ENCODE data around the gene NDUFS4. TPM values are rescaled to one million over a fixed set of nuclear protein-coding genes. Genes with fewer than 3 reads are reported as not detected.
"Not testable (repeated sequence)": the region's sequence is repeated elsewhere in the genome, so short reads cannot be mapped to it uniquely, and the experiment has no call there.

NDUFS4 gene
- total RNA-seq, result 10 to 100 TPM; 36.2 to 45.7 (median 42.9) TPM

DNA sequence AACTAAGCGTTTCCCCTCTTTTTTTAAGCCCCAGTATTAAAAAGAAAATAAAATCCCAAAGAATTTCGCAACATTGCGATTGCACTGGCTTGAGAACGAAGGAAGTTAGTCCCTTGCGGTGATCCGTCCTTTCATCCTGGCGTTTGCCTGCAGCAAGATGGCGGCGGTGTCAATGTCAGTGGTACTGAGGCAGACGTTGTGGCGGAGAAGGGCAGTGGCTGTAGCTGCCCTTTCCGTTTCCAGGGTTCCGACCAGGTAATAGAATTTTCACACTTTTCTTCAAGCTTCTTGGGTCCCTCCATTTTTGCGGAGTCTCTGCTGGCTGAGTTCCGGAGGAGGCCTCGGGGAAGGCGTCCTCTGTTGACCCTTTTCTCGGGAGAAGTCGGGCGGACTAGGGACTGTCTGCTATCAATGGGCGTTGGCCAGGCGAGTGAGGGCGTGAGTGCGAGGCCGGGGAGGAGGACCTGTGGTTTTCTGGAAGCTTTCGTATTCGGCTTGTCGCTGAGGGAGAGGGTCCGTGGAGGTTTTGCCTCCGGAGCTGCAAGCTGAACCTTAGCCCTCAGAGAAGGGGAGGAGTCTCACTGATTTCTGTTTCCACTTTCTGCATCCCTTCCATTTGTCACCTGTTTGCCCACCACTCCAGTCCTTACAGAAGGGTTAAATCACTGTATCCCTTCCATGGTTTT is at the start of gene NDUFS4:
Gene NDUFS4, plus strand, starts transcription at position 134 of the 686 bp plus-strand sequence. Its CDS starts 24 bp downstream, at position 158.
- peak within 1 kb of the TSS; percentile 96 for H3K4me3 Mint-ChIP-seq
- H3K27me3 Mint-ChIP-seq (ENCODE audit: low read depth), result peaks cover 22% of the 10 kb centered on the region

DNA sequence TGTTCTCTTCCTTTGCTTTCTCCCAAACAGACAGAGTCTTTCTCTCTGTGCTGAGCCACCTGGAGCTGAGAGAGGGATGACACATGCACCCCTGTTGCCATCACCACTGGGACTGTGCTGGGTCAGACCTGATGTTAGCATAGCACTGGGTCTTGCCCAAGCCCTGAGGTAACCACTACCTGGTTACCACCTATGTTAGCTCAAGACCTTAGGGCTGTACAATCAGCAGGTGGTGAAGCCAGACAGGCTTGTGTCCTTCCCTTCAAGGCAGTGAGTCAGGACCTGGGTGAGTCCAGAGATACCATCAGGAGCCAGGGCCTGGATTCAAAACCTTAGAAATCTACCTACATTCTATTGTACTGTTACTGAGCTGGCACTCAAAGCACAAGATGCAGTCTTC is 47.9 kb upstream of the NDUFS4 start:
- H3K36me3 Mint-ChIP-seq (ENCODE audit: insufficient read depth), result no peaks in the 10 kb centered on the region
- ATAC-seq, result no peak
- peaks cover 33% of the 10 kb centered on the region for H3K9me3 Mint-ChIP-seq

More for the DNA sequence above, at the start of gene NDUFS4:
- DNase-seq (peak; percentile 67), ATAC-seq (peak; percentile 88 to 92)
- Mint-ChIP-seq H3K4me1 (ENCODE audit: low read depth) (peaks cover 33% of the 10 kb centered on the region), H3K9me3 (no peaks in the 10 kb centered on the region), H3K36me3 (ENCODE audit: insufficient read depth) (peaks cover 1% of the 10 kb centered on the region)

DNA sequence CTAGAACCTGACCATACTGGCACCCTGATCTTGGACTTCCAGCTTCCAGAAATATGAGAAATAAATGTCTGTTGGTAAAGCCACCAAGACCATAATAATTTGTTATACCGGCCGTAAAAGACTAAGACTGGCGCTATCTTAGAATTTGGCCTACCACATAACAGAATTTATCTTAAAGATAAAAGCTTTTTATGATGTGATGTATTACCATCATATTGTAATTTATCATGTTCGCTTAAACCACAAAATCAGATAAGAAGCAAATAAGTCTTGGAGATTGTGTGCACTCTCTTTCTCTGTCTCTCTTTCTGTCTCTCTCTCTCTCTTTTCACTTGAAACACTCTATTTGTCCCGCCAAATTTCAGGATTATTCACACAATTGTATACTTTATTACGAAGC is 44.5 kb upstream of the NDUFS4 start:
- peaks cover 18% of the 10 kb centered on the region for H3K9me3 Mint-ChIP-seq
- H3K4me3 Mint-ChIP-seq, result no peak overlapping the region
- no peaks in the 10 kb centered on the region for H3K36me3 Mint-ChIP-seq (ENCODE audit: insufficient read depth)

More for the DNA sequence above, 47.9 kb upstream of the NDUFS4 start:
- H3K4me3 Mint-ChIP-seq, result no peak overlapping the region
- no peak for DNase-seq
- peaks cover 2% of the 10 kb centered on the region for H3K27me3 Mint-ChIP-seq (ENCODE audit: low read depth)
- no peaks in the 10 kb centered on the region for H3K4me1 Mint-ChIP-seq (ENCODE audit: low read depth)

DNA sequence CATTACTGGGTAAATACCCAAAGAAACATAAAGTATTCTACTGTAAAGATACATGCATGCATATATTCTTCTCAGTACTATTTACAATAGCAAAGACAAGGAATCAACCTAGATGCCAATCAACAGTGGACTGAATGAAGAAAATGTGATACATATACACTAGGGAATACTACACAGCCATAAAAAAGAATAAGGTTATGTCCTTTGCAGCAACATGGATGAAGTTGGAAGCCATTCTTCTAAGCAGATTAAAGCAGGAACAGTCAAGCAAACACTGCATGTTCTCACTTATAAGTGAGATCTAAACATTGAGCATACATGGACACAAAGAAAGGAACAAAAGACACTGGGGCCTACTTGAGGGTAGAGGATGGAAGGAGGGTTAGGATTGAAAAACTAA is 39.6 kb upstream of the NDUFS4 start:
- H3K36me3 Mint-ChIP-seq (ENCODE audit: insufficient read depth), result no peaks in the 10 kb centered on the region
- H3K4me1 Mint-ChIP-seq (ENCODE audit: low read depth), result no peaks in the 10 kb centered on the region
- H3K4me3 Mint-ChIP-seq, result no peak overlapping the region
- H3K27me3 Mint-ChIP-seq (ENCODE audit: low read depth), result no peaks in the 10 kb centered on the region
- ATAC-seq (no peak), DNase-seq (no peak)
- peaks cover 15% of the 10 kb centered on the region for H3K9me3 Mint-ChIP-seq

More for the DNA sequence above, 44.5 kb upstream of the NDUFS4 start:
- H3K4me1 Mint-ChIP-seq (ENCODE audit: low read depth), result no peaks in the 10 kb centered on the region
- DNase-seq, result no peak
- peaks cover 2% of the 10 kb centered on the region for H3K27me3 Mint-ChIP-seq (ENCODE audit: low read depth)
- ATAC-seq, result no peak

DNA sequence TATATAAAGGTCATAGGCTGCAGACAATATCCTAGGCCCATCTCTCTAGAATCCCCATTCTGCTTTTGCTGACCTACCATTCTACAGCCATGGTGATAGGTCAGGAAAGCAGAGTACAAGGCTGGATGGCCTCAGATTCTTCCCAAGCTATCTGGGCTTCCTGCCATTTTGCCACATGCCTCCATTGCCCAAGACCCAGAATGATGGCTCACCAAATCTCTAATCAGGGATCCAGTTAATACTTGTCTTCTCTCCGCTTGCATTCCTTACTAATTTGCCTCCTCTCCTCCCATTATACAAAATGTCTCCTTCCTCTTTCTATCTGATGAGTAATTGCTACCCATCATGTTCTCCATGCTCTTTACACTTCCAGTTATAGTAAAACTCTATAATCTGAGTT is 22.7 kb upstream of the NDUFS4 start:
- Mint-ChIP-seq H3K4me1 (ENCODE audit: low read depth) (no peaks in the 10 kb centered on the region), H3K27me3 (ENCODE audit: low read depth) (peaks cover 27% of the 10 kb centered on the region), H3K36me3 (ENCODE audit: insufficient read depth) (no peaks in the 10 kb centered on the region), H3K9me3 (no peaks in the 10 kb centered on the region), H3K4me3 (no peak overlapping the region)
- ATAC-seq (no peak), DNase-seq (no peak)

DNA sequence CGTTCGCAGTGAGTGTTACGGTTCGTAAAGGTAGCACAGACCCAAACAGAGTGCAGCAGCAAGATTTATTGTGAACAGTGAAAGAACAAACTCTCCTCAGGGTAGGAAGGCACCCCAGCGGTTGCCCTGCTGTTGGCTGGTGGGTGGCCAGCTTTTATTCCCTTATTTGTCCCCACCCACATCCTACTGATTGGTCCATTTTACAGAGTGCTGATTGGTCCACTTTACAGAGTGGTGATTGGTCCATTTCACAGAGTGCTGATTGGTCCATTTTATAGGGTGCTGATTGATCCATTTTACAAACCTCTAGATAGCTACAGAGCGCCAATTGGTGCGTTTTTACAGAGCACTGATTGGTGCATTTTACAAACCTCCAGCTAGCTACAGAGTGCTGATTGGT is 19.7 kb upstream of the NDUFS4 start:
- H3K9me3 Mint-ChIP-seq; ATAC-seq; H3K4me1 Mint-ChIP-seq (ENCODE audit: low read depth); H3K36me3 Mint-ChIP-seq (ENCODE audit: insufficient read depth); DNase-seq; H3K4me3 Mint-ChIP-seq: not testable (repeated sequence)
- H3K27me3 Mint-ChIP-seq (ENCODE audit: low read depth), result peaks cover 23% of the 10 kb centered on the region

DNA sequence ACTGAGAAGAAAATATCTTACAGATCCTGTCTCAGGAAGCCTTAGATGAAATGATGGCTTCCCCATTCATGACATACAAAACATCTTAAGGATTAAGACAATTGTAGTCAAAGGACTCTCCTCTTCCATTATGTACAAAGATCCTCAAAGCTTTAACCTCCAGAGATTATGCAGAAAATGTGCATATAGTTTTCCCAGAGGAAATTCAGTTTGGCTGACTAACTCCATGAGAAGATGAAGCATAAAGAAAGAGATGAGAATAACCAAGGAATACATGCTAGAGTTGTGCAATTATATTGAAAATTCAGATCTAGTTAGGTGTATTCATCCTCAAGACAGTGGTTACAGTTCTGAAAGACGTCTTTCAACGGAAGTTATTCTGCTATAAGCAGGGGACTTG is 18.6 kb upstream of the NDUFS4 start:
- H3K36me3 Mint-ChIP-seq (ENCODE audit: insufficient read depth), result no peaks in the 10 kb centered on the region
- peaks cover 21% of the 10 kb centered on the region for H3K27me3 Mint-ChIP-seq (ENCODE audit: low read depth)
- no peaks in the 10 kb centered on the region for H3K9me3 Mint-ChIP-seq
- H3K4me1 Mint-ChIP-seq (ENCODE audit: low read depth), result no peaks in the 10 kb centered on the region
- no peak for ATAC-seq
- H3K4me3 Mint-ChIP-seq, result no peak overlapping the region
- DNase-seq, result no peak

DNA sequence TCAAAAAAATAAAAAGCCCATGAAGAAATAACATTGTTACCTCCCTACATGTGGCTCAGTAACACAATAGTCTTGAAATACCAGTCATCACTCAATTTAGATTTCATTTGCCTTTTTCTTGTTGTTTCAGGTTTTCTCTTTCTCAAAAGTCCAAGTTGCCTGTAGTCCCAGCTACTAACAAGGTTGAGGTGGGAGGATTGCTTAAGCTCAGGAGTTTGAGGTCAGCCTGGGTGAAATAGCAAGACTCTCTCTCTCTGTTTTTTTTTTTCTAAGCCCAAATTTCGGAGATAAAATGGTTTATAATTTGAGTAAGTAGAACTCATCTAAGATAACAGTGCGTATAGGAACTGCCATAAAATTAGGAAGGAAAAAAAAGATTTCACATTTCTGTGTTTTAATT is 17.5 kb upstream of the NDUFS4 start:
- DNase-seq (no peak), ATAC-seq (no peak)
- no peak overlapping the region for H3K4me3 Mint-ChIP-seq
- no peaks in the 10 kb centered on the region for H3K4me1 Mint-ChIP-seq (ENCODE audit: low read depth)
- H3K27me3 Mint-ChIP-seq (ENCODE audit: low read depth), result peaks cover 11% of the 10 kb centered on the region
- H3K9me3 Mint-ChIP-seq, result no peaks in the 10 kb centered on the region
- H3K36me3 Mint-ChIP-seq (ENCODE audit: insufficient read depth), result no peaks in the 10 kb centered on the region

DNA sequence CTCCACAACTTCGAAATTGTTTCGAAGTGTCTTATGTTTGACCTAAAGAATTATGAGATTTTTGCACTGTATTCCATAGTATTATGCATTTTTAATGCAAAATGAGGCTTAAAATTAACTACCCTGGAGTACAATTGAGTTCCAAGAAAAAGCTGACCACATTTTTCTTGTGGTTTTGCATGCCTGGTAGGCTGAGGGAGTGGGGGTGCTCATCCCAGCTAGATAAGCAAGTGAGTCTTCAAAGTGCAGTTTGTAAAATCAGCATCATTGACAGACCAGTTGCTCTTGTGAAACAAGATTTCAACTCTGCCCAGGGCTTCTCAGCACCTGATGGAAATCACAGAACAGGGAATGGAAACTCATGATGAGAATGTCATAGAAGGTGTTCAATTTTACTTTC is 17.0 kb upstream of the NDUFS4 start:
- ATAC-seq (no peak), DNase-seq (no peak)
- H3K4me3 Mint-ChIP-seq, result no peak overlapping the region
- no peaks in the 10 kb centered on the region for H3K4me1 Mint-ChIP-seq (ENCODE audit: low read depth)
- no peaks in the 10 kb centered on the region for H3K36me3 Mint-ChIP-seq (ENCODE audit: insufficient read depth)
- H3K9me3 Mint-ChIP-seq, result no peaks in the 10 kb centered on the region
- H3K27me3 Mint-ChIP-seq (ENCODE audit: low read depth), result peaks cover 11% of the 10 kb centered on the region

DNA sequence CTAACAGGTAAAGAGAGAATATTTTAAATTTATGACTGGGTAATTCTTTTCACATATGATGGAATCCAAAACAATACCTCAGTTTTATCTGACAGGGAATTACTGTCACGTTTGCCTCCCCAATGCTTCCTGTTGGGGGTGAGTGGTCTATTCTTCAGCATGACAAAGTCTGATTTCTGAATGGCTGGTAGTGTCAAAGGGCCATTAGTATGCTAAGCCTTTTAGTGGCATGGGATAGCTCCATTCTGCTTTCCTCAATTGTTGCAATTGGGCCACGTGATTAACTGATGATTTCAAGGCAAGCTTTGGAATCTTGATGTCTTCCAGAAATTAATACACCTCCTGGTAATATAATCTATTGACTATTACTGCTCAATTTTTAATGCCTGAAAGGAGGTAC is 14.7 kb upstream of the NDUFS4 start:
- no peak overlapping the region for H3K4me3 Mint-ChIP-seq
- no peaks in the 10 kb centered on the region for H3K4me1 Mint-ChIP-seq (ENCODE audit: low read depth)
- peaks cover 5% of the 10 kb centered on the region for H3K27me3 Mint-ChIP-seq (ENCODE audit: low read depth)
- DNase-seq (no peak), ATAC-seq (no peak)
- no peaks in the 10 kb centered on the region for H3K9me3 Mint-ChIP-seq
- H3K36me3 Mint-ChIP-seq (ENCODE audit: insufficient read depth), result no peaks in the 10 kb centered on the region

DNA sequence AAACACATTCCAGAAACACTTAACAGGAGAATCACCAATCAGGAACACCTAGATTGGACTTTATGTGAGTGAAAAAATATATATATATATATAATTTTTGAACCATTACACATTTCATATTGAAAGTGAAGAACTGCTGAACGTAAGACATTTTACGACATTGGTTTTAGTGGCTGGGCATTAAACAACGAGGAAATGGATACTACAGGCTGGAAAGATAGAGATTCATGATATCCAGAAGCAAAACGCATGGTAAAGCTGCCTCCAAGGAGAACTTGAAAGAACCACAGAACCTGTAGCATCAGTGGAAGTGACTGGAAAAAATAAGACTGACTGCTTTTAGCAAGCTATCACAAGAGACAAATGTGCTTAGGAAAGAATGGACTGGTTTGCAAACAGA is 13.2 kb upstream of the NDUFS4 start:
- ATAC-seq, result no peak
- Mint-ChIP-seq H3K4me3 (no peak overlapping the region), H3K4me1 (ENCODE audit: low read depth) (no peaks in the 10 kb centered on the region), H3K27me3 (ENCODE audit: low read depth) (peaks cover 9% of the 10 kb centered on the region), H3K9me3 (no peaks in the 10 kb centered on the region), H3K36me3 (ENCODE audit: insufficient read depth) (no peaks in the 10 kb centered on the region)
- DNase-seq, result no peak

DNA sequence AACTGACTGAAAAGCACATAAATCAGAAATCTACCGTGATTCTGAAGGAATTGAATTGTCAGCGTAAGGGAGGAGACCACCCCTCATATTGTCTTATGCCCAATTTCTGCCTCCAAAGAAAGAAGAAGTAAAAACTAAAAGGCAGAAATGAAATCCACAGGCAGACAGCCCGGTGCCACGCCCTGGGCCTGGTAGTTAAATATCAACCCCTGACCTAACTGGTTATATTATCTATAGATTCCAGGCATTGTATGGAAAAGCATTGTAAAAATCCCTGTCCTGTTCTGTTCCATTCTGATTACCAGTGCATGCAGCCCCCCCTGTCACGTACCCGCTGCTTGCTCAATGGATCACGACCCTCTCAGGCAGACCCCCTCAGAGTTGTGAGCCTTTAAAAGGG is 11.9 kb upstream of the NDUFS4 start:
- not testable (repeated sequence) for H3K9me3 Mint-ChIP-seq; DNase-seq; H3K4me3 Mint-ChIP-seq; H3K27me3 Mint-ChIP-seq (ENCODE audit: low read depth); H3K36me3 Mint-ChIP-seq (ENCODE audit: insufficient read depth); H3K4me1 Mint-ChIP-seq (ENCODE audit: low read depth); ATAC-seq

DNA sequence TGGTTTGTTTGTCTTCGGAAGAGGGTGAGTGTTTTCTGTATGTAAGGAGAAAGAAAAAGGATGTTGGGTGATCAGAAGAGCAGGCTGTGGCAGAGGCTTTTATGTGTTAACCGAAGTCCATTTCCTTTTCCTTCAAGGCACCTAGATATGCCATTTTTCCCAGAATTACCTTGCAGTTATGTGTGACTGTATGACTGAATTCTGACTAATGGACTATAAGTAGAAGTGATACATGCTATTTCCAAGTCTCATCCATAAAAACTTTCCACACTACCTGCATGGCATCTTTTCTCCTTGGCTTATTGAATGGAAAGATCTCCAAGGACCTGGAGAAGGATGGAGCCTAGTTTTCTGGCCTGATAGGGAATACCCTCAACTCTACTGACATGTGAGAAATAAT is 10.6 kb upstream of the NDUFS4 start:
- Mint-ChIP-seq H3K4me1 (ENCODE audit: low read depth) (no peaks in the 10 kb centered on the region), H3K9me3 (no peaks in the 10 kb centered on the region), H3K4me3 (no peak overlapping the region), H3K36me3 (ENCODE audit: insufficient read depth) (no peaks in the 10 kb centered on the region), H3K27me3 (ENCODE audit: low read depth) (peaks cover 13% of the 10 kb centered on the region)
- no peak for ATAC-seq
- DNase-seq, result no peak

DNA sequence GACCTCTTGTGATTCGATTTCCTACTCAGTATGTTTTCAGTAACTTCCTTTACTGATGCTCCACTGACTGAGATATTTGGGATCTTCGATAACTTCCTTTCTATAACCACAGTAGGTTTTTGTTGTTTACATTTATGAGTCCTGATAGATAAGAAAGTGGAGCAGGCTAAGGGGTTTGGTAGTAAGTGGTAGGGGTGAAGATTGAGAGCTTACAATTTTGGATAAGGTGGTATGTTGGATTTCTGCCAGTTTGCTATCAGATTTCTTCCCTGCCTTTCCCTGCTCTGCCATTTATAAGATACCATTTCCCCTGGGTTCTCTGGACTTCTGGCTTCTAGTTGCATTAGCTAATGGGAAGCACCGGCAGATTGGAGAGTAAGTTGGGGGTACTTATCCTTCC is 7.9 kb upstream of the NDUFS4 start:
- ATAC-seq, result no peak
- no peak for DNase-seq
- no peak overlapping the region for H3K4me3 Mint-ChIP-seq
- peaks cover 29% of the 10 kb centered on the region for H3K27me3 Mint-ChIP-seq (ENCODE audit: low read depth)
- no peaks in the 10 kb centered on the region for H3K36me3 Mint-ChIP-seq (ENCODE audit: insufficient read depth)
- H3K9me3 Mint-ChIP-seq, result no peaks in the 10 kb centered on the region
- H3K4me1 Mint-ChIP-seq (ENCODE audit: low read depth), result no peaks in the 10 kb centered on the region

DNA sequence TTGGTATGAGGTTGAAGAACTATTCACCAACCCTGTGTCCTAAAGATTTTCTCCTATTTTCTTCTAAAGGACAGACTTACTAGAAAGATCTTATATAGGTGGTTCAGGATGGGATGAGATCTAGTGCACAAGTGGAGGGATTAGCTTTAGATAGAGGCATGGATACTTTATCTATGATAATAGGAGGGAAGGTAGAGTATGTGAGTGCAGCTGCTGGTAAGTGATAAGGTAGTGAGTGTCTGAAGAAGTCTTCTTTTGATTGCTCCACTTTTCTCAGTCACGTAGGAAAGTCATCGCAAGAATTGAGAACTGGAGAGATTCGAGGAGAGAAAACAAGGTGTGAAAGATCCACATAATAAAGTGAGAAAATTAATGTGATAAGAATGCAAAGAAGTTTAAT is 6.0 kb upstream of the NDUFS4 start:
- H3K36me3 Mint-ChIP-seq (ENCODE audit: insufficient read depth), result no peaks in the 10 kb centered on the region
- ATAC-seq, result no peak
- H3K9me3 Mint-ChIP-seq, result no peaks in the 10 kb centered on the region
- no peaks in the 10 kb centered on the region for H3K4me1 Mint-ChIP-seq (ENCODE audit: low read depth)
- peaks cover 41% of the 10 kb centered on the region for H3K27me3 Mint-ChIP-seq (ENCODE audit: low read depth)
- no peak for DNase-seq
- no peak overlapping the region for H3K4me3 Mint-ChIP-seq
